GM18873 (cell line): ENCODE results near the gene ERF.

Experiments used
- ATAC-seq: cut with Tn5 transposase; IDR thresholded peaks from one replicate; pipeline ENCODE4 v1.9.1; 2021; ENCODE audit warnings: mild to moderate bottlenecking, moderate library complexity, moderate number of reproducible peaks; ENCODE audit not compliant: unreplicated experiment, low FRiP score

ERF gene

DNA sequence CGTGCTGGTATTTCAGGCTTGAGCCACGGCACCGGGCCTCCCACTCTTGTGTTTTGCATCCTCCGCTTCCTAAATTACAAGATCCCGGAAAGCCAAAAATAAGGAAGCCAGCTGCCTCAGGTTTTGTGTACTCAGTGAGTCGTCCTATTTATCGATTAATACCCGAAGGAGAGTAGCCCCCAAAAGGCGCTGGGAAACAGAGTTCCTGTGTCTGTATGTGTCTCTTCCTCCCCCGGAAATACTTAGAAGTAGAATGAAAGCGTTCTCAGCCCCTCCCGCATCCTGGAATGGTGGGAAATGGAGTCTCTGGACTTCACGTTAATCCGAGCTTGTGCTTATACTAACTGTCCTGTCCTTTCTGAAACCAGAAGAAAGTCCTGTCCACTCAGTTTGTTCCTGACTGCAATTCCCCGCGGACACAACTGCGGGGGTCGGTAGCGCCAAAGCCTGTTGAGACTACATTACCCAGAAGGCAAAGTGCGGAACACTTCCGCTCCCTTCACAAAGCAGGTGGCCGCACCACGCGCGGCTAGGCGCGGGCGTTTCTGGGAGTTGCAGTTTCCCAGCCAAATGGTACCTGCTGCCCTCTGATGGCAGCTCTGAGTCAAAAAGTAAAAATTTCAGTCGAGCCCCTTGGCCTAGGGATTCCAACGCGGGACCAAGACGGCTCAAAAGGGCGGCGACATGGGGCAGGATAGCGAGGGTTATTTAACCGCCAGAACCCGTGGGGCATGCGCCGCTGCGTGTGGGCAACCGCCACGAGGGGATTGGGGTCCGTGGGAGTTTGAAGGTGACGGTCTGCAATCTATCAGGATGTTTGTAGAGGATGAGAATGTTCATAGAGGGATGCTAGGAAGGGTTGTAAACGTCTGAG, 10.3 kb downstream of the ERF start:
- ATAC-seq: peak; percentile 29

DNA sequence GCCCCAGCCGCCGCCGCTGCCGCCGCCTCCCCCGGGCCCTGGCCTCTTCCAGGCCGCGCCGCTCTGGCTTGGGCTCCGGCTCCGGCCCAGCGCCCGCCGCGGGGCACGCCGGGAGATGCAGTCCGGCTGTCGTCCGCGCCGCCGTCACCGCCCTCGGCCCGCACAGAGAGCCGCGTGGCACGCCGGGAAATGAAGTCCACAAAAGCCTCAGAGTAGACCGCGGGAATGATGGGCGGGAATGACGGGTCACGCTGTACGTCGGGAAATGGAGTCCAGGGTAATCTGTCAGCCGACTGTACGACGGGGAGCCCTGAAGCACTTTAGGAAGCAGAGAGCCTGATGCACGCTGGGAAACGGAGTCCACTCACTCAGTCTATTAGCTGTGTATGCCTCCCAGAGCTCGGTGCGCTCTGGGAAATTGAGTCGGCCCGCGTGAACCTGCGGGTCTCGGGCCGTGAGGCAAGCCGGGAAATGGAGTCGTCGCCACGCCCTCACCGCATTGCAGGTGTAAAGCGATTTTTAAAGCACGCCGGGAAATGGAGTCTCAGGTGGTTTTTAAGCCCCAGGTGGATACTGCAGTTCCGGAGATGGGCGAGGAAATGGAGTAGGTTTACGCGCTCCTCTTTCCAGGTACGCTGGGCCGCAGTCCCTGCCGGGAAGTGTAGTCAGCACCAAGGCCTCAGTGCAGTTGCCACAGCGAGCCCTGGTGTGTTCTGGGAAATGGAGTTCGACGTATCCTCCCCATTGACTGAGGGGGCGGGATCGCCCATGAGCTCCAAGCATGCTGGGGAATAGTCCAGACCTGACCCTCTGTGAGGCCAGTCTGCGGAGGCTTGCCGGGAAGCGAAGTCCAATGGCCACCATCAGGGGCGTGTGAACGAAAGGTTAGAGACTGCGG, 12.2 kb downstream of the ERF start, which contains the start of gene GSK3A:
Gene GSK3A (minus strand): TSS at position 91 of the 898 bp plus-strand sequence. CDS start 137 bp downstream, outside the sequence.
- ATAC-seq: peak; percentile 54

DNA sequence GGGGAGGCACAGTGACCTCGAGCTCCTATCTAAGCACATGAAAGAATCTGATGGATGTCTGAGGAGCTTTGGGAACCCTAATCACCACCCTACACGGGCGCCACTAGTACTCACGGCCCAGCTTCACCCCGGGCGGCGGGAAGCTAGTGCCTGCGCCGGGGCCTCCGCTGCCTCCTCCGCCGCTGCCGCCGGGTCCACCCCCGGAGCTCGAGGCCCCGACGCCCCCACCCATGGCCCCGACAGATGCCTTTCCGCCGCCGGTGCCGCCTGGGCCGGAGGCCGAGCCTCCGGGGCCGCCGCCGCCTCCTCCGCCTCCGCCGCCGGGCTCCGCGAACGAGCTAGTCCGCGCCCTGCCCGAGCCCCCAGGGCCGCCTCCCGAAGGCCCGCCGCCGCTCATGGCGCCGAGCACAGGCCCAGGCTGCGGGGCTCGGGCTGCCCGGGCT, 12.8 kb downstream of the ERF start:
- ATAC-seq: no peak

DNA sequence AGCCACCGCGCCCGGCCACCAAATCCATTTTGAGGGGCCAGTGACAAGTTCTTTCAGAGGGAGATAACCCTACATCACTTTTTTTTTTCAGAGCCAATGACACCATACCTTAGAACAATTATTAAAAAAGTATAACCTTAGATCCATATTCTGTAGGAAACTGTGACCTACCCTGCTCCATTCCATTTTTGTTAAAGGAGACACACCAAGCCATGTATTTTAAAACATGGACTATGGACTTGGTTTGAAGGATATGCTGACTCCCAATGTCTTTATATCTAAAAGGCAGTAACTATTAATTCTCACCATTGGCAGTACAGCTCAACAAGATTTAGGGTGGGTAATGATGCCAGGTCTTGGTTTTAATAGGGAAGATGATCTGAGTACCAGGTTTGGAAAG, 13.6 kb downstream of the ERF start:
- ATAC-seq: no peak

DNA sequence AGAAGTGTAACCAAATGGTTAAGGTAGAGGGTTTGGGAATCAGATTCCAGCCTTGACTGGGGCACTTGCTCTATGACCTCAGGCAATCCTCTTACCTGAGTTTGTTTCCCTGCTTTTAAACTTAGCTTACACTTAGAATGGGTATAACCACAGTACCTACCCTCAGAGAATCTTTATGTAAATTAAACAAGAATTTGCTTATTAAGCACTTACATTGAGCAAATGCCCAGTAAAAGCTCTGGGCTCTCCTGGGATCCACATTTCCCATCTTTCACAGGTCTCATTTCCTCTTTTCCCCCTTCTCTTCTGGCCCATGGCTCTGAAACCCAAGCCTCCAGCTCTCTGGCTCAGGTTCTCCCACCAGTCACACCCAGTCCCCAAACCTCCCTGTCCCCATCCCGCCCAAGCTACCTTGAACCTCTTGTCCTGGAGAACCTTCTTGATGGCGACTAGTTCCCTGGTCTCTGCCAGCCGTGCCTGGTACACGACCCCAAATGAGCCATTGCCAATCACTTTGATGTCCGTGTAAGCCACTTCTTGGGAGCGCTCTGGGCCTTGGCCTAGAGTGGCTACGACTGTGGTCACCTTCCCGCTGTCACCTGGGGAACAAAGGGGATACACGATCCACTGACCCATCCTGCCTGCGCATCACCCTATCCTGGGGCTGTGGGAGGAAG, 15.2 kb downstream of the ERF start:
- ATAC-seq: no peak

DNA sequence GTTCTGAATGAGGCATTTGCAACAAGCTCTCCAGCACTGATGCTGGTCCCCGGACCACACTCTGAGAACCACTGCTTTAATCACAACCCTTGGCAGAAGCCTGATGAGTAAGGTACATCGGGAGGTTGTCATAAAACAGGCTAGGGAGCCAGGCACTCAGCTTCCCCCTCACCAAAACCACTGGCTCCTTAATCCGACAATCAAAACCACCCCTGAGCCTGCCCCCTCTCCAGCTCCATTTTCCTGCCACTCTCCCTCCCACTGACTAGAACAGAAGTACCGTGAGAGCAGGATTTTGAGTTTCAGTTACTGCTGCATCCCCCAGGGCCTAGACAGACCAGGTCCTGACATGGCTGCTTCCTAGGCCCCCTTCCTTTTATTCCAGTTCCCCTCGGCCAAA, 19.7 kb downstream of the ERF start:
- ATAC-seq: no peak

DNA sequence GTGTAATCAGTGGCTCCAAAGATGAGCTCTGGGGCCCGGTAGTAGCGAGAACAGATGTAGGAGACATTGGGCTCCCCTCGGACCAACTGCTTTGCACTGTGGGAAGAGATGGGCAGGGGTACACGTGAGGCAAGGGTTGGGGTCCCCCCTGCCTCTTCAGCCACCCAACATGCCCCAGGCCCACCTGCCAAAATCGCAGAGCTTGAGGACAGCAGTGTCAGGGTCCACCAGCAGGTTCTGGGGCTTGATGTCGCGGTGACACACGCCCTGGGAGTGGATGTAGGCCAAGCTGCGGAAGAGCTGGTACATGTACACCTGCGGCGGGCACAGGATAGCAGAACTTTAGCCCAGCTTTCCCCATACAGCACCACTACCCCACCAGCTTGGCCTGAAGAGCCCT, 20.6 kb downstream of the ERF start:
- no peak for ATAC-seq

DNA sequence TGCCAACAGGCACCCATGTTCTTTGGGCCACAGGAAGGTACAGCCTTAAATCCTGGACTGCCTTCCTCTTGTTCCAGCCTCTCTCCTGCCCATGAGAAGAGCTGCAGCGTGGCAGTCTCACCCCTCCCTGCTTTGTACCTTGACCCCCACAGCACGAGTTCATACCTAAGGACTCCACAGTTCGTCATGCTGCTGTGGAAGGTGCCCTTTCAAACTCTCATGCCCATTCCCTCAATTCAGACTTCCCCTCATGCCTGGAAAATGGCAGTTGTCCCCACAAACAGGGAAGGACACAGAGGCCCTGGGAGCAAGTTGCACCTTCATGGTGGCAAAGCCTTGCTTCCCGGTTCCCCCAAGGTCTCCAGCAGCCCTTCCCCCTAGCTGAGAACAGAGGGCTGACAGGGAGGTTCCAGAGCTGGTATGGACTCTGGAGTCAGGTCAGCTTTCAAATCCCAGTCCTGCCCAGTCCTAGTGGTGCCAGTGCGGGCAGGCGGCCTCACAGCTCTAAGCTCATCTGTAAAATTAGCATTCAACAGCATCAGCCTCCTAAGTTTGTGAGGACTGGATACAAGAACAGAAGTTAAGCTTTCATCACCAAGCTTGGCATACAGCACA, 21.1 kb downstream of the ERF start:
- ATAC-seq: no peak

DNA sequence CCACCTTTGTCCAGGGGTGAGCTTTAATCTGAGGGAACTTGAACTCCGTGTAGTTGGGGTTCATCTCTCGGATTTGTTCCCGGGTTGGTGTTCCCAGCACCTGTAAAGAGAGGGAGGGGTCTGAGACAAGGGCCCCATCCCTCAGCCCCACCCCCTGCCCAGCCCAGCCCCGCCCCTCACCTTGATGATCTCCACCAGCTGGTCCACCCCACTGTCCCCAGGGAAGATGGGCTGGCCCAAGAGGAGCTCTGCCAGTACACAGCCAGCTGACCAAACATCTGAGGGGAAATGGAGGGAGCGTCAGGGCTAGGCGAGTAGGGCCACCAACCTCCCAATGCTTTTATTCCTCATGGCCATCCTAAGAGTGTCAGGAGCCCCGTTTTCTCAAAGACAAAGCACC, 21.8 kb downstream of the ERF start:
- ATAC-seq: no peak

DNA sequence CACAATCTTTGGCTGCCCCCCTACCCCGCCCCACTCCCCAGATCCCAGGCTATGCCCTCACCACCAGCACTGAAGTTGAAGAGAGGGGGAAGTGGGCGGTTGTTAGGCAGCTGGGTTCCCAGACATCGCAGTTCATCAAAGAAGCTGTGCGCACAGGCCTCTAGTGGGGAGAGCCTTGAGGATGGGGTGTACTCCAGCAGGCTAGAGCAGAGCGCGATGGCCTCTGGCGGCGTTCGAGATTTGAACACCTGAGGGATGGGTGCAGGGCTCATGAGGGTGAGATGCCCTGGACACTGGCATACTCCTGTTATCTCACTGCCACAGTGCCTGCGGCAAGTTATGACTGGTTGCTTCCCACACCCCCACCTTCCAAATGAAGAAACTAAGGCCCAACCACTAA, 22.5 kb downstream of the ERF start:
- ATAC-seq: no peak

DNA sequence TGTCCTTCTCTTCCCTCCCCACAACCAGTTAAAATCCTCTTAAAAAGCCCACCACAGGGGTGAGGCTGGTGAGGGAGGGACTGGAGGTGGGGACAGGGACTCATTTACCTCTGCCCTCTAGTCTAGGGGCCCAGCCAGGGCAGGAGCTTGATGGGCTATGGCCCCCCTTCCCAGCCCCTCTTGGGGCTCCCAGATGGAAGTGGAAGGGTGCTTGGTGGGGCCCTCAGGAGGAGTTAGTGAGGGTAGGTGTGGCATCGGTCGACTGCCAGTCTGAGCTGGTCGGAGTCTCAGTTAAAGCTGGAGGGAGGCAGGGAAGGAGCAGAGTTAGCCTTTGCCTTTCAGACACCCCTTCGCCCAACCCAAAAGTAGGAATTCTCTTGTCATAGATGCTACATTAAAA, 24.4 kb downstream of the ERF start:
- ATAC-seq: no peak

DNA sequence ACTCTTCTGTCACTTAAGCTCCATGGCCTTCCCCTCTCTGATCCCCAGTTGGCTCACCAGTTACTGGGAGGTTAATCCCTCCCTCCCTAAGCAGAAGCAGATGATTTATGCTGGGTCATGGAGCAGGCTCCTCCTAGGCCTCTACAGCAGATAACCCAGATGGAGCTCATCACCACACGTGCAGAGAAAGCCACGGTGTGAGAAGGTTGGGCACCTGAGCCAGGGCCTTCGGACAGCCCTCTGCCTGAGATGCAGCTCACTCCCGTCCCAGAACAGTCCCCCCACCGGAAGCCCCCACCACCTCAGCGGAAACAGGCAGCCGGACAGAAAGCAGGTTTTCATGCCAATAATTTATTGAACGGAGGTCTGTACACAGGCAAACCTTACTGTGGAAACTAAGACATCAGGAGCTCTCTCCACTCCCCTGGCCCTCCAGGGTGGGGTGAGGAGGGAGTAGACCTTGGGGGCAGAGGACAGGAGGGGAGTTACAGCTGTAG, 25.0 kb downstream of the ERF start:
- ATAC-seq: no peak

DNA sequence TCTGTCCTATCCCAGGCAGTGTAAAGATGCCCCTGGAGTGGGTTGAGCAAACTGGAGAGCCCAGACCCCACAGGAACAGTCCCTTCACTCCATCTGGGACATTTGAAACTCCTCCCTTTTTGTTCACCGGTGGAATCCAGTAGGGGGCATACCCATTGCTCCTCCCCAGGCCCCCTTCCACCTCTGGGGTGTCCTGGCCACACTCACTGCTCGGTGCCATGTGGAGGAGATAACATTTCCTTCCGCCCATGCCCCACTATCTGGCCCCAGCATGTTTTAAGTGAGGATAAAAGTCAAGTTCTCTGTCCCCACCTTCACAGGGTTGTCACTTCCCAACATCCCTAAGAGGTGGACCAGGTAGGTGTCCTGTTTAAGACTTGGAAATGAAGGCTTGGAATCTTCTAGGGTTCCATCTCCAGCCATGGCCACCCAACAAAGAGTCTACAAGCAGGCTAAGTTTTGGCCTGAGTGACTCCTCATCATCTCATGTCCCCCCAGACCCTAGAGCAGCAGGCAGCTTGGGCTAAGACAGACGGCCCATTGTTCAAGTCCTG, 25.6 kb downstream of the ERF start:
- ATAC-seq: no peak

DNA sequence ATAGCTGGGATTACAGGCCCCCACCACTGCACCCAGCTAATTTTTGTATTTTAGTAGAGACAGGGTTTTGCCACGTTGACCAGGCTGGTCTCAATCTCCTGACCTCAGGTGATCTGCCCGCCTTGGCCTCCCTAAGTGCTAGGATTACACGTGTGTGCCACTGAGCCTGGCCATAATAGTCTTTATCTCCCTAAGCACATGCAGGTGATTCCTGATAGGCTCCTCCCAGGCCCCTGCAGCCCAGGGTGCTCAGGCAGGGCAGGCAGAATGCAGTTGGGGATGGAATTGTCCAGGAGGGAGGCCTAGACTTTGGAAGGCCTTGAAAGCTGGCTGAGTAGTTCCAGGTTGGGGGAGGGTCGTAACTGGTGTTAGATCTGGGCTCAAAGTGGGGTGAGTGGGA, 26.3 kb downstream of the ERF start:
- no peak for ATAC-seq

DNA sequence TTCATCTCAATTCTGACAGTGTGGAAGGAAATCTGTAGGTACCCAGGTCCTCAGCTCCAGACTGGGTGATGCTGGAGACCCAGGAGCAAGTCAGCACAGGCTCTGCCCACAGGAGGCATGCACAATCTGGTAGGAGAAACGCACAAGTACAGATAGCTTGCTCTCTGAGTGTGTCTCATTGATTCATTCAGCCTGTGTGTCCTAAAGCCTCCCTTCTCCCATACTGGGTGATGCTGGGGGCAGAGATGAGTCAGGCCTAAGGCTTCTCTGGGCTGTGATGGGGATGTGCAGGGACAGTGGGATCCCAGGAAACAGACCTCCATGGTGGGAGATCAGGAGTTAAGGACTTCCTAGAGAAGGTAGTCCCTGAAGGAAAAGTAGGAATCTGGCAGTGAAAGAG, 28.0 kb downstream of the ERF start:
- ATAC-seq: no peak

DNA sequence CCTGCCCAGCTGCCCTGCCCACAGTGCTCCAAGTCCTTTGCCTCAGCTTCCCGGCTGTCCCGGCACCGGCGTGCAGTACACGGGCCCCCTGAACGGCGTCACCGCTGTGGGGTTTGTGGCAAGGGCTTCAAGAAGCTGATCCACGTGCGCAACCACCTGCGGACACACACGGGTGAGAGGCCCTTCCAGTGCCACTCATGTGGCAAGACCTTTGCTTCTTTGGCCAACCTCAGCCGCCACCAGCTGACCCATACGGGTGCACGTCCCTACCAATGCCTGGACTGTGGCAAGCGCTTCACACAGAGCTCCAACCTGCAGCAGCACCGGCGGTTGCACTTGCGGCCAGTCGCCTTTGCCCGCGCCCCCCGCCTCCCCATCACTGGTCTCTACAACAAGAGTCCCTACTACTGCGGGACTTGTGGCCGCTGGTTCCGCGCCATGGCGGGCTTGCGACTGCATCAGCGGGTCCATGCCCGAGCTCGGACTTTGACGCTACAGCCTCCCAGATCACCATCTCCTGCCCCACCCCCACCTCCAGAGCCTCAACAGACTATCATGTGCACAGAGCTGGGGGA, 29.1 kb downstream of the ERF start:
- ATAC-seq: no peak

DNA sequence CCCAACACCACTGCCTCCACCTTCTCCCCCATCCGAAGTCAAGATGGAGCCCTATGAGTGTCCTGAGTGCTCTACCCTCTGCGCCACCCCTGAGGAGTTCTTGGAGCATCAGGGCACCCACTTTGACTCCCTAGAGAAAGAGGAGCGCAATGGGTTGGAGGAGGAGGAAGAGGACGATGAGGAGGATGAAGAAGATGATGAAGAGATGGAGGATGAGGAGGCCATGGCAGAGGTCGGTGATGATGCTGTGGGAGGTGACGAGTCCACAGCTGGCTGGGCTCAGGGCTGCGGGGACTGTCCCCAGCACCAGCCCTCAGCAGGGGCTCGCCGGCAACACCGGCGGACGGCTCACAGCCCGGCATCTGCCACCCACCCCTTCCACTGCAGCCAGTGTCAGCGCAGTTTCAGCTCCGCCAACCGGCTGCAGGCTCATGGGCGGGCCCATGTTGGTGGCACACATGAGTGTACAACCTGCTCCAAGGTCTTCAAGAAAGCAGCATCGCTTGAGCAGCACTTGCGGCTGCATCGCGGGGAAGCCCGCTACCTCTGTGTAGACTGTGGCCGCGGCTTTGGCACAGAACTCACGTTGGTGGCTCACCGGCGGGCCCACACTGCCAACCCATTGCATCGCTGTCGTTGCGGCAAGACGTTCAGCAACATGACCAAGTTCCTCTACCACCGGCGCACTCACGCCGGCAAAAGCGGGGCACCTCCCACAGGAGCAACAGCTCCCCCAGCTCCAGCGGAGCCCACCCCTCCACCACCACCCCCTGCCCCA, 29.8 kb downstream of the ERF start:
- no peak for ATAC-seq

DNA sequence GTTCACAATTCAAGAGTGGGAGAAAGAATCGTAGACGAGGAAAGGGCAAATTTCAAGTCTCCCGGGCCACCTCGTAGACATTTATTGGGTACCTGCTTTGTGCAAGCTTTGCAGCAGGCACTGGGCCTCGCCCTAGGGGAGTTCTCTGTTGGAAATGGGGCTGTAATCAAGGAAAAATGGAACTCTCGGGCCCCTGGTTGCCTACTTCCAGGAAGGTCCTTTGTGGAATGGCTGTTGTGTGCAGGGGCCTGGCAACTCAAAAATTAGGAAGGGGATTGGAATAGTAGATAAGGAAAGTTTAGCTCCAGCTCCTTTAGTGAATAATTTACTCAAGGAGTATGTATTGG, 34.2 kb downstream of the ERF start:
- ATAC-seq: no peak
